Stimulated activated naive CD8-positive, alpha-beta T cell treated with anti-CD3 and anti-CD28 coated beads, Interleukin-15, Interleukin-2, amounts not matched to agents 100 U/mL and 50 U/mL, for 24 hours (primary cell): ENCODE results near the gene ANGPTL4.
A peak's percentile ranks its signal among the peaks of the same experiment; 100 is the strongest.
"Not testable (repeated sequence)": the region's sequence is repeated elsewhere in the genome, so short reads cannot be mapped to it uniquely, and the experiment has no call there.

Source experiments
- ATAC-seq: fragments of 150-1000 bp; cut with Tn5 transposase; one replicate; pipeline ENCODE4 v1.10.0; 2021
- DNase-seq: peaks from one replicate; pipeline ENCODE4 v3.0.0; 2021

ANGPTL4 gene

GRCh38 chr19:8389891-8390616 lies 26.1 kb downstream of the ANGPTL4 start, which contains the start of gene RAB11B:
Gene RAB11B (plus strand): TSS chr19:8390360. CDS start chr19:8390417, 57 bp downstream.
- peak; percentile 97 for DNase-seq
- ATAC-seq, result peak; percentile 96

GRCh38 chr19:8390617-8390981 lies 26.6 kb downstream of the ANGPTL4 start:
- ATAC-seq (peak; percentile 53), DNase-seq (peak; percentile 96)

GRCh38 chr19:8391198-8392016 lies 27.5 kb downstream of the ANGPTL4 start:
- ATAC-seq, result no peak
- DNase-seq, result no peak

GRCh38 chr19:8392017-8392591 lies 28.1 kb downstream of the ANGPTL4 start:
- no peak for DNase-seq
- ATAC-seq, result no peak

GRCh38 chr19:8393192-8393870 lies 29.4 kb downstream of the ANGPTL4 start:
- ATAC-seq, result no peak

GRCh38 chr19:8393871-8394250 lies 29.9 kb downstream of the ANGPTL4 start:
- ATAC-seq (no peak), DNase-seq (no peak)

More at GRCh38 chr19:8393192-8393870, 29.4 kb downstream of the ANGPTL4 start:
- DNase-seq, result no peak

GRCh38 chr19:8395621-8396082 lies 31.7 kb downstream of the ANGPTL4 start:
- ATAC-seq (no peak), DNase-seq (no peak)

GRCh38 chr19:8396185-8396562 lies 32.2 kb downstream of the ANGPTL4 start:
- ATAC-seq, result no peak
- no peak for DNase-seq

- ATAC-seq (peak; percentile 74), DNase-seq (peak; percentile 84)
Measured at GRCh38 chr19:8396563-8397203, 32.7 kb downstream of the ANGPTL4 start.

- ATAC-seq, result no peak
Measured at GRCh38 chr19:8397271-8397670, 33.3 kb downstream of the ANGPTL4 start.

GRCh38 chr19:8397746-8398310 lies 33.9 kb downstream of the ANGPTL4 start:
- ATAC-seq, result no peak

More at GRCh38 chr19:8397271-8397670, 33.3 kb downstream of the ANGPTL4 start:
- DNase-seq, result no peak

GRCh38 chr19:8398311-8398771 lies 34.4 kb downstream of the ANGPTL4 start:
- ATAC-seq (no peak), DNase-seq (no peak)

More at GRCh38 chr19:8397746-8398310, 33.9 kb downstream of the ANGPTL4 start:
- no peak for DNase-seq

GRCh38 chr19:8399681-8400188 lies 35.8 kb downstream of the ANGPTL4 start:
- ATAC-seq, result no peak
- no peak for DNase-seq

- ATAC-seq (no peak), DNase-seq (no peak)
Measured at GRCh38 chr19:8401981-8402411, 38.0 kb downstream of the ANGPTL4 start.

GRCh38 chr19:8403098-8403819 lies 39.3 kb downstream of the ANGPTL4 start:
- no peak for DNase-seq

GRCh38 chr19:8403820-8404109 lies 39.8 kb downstream of the ANGPTL4 start:
- no peak for ATAC-seq
- DNase-seq, result no peak

More at GRCh38 chr19:8403098-8403819, 39.3 kb downstream of the ANGPTL4 start:
- no peak for ATAC-seq

- DNase-seq (no peak), ATAC-seq (no peak)
Measured at GRCh38 chr19:8404391-8405151, 40.6 kb downstream of the ANGPTL4 start.

GRCh38 chr19:8410718-8411117 lies 46.8 kb downstream of the ANGPTL4 start:
- ATAC-seq, DNase-seq: not testable (repeated sequence)

GRCh38 chr19:8412783-8413628 lies 49.1 kb downstream of the ANGPTL4 start, which contains the start of gene MARCHF2:
Gene MARCHF2 (plus strand): TSS chr19:8413305. CDS start chr19:8421841, 8,536 bp downstream.
- ATAC-seq, result peak; percentile 100

More at GRCh38 chr19:8412783-8413628, 49.1 kb downstream of the ANGPTL4 start, which contains the start of gene MARCHF2:
- peak; percentile 96 for DNase-seq
